H1 (cell line): ENCODE data around the gene CCDC78.

ENCODE experiments used
- ASH2L ChIP-seq: fragments of 200-600, 300-600 bp; sonication (generic); IDR thresholded peaks from one replicate; pipeline ENCODE4 v1.7.1; 2017; ENCODE audit warnings: low read length
- ATF2 ChIP-seq: IDR thresholded peaks from 2 replicates; pipeline ENCODE4 v1.6.1; 2012; ENCODE audit warnings: low read length, inconsistent platforms
- BRCA1 ChIP-seq: IDR thresholded peaks from 2 replicates; pipeline ENCODE4 v1.6.1; 2012; ENCODE audit warnings: low read depth, low read length, improper control_type of control experiment
- CHD1 ChIP-seq: IDR thresholded peaks from 2 replicates; pipeline ENCODE4 v1.6.1; 2012; ENCODE audit warnings: low read depth, low read length, improper control_type of control experiment
- CTCF ChIP-seq, 3 experiments: IDR thresholded peaks; 1 replicate in 2 of 3; 2 replicates in 1 of 3; pipeline versions ENCODE4 v1.5.1 to v1.6.1; 2011; ENCODE audit warnings: low read length in 3 of 3, mild to moderate bottlenecking in 3 of 3, inconsistent platforms in 2 of 3, low read depth in 1 of 3, moderate library complexity in 1 of 3; ENCODE audit not compliant: insufficient read depth in 1 of 3; ENCODE audit errors: control extremely low read depth in 1 of 3
- EP300 ChIP-seq, 2 experiments: IDR thresholded peaks; 1 replicate in 1 of 2; 2 replicates in 1 of 2; pipeline ENCODE4 v1.6.1; 2011 to 2012; ENCODE audit warnings: low read depth in 2 of 2, low read length in 2 of 2, mild to moderate bottlenecking in 2 of 2, borderline replicate concordance in 1 of 2, inconsistent platforms in 1 of 2, moderate library complexity in 1 of 2
- EZH2 ChIP-seq: fragments of 200-600 bp; sonication (generic); IDR thresholded peaks from 2 replicates; pipeline ENCODE4 v1.7.1; 2012; ENCODE audit warnings: low read depth, mild to moderate bottlenecking, moderate library complexity, low read length, inconsistent platforms; ENCODE audit not compliant: severe bottlenecking
- GABPA ChIP-seq: IDR thresholded peaks from 2 replicates; pipeline ENCODE4 v1.6.1; 2011; ENCODE audit warnings: mild to moderate bottlenecking, low read length, moderate library complexity, borderline replicate concordance; ENCODE audit not compliant: insufficient read depth
- JUN ChIP-seq: IDR thresholded peaks from 2 replicates; pipeline ENCODE4 v1.6.1; 2011; ENCODE audit warnings: low read depth, mild to moderate bottlenecking, improper control_type of control experiment, low read length
- NRF1 ChIP-seq: IDR thresholded peaks from 2 replicates; pipeline ENCODE4 v1.6.1; 2011; ENCODE audit warnings: mild to moderate bottlenecking, low read depth, low read length, improper control_type of control experiment
- POLR2A ChIP-seq, 2 experiments: IDR thresholded peaks; 1 replicate in 1 of 2; 2 replicates in 1 of 2; pipeline ENCODE4 v1.6.1; 2011; ENCODE audit warnings: low read depth in 2 of 2, low read length in 2 of 2, mild to moderate bottlenecking in 2 of 2; ENCODE audit errors: control extremely low read depth in 1 of 2
- SIX5 ChIP-seq: IDR thresholded peaks from 2 replicates; pipeline ENCODE4 v1.6.1; 2011; ENCODE audit warnings: mild to moderate bottlenecking, low read depth, low read length
- TAF1 ChIP-seq: IDR thresholded peaks from 2 replicates; pipeline ENCODE4 v1.6.1; 2011; ENCODE audit warnings: mild to moderate bottlenecking, low read depth, low read length

- no peak for TF ChIP-seq JUN
- no peak for TF ChIP-seq CTCF (IDR thresholded peaks at IDR 0.05; ENCODE audit: control extremely low read depth in 1 of 3, insufficient read depth in 1 of 3, low read depth in 1 of 3, low read length in 3 of 3)
- TF ChIP-seq ASH2L: no peak
- TF ChIP-seq POLR2A (IDR thresholded peaks at IDR 0.05; ENCODE audit: control extremely low read depth in 1 of 2, low read depth in 2 of 2, low read length in 2 of 2): no peak
- TF ChIP-seq EZH2: no peak
- no peak for TF ChIP-seq GABPA
- no peak for TF ChIP-seq CHD1
- TF ChIP-seq EP300 (IDR thresholded peaks at IDR 0.05; ENCODE audit: borderline replicate concordance in 1 of 2, low read depth in 2 of 2, low read length in 2 of 2): no peak
- no peak for TF ChIP-seq BRCA1
- no peak for TF ChIP-seq NRF1
- no peak for TF ChIP-seq ATF2
- no peak for TF ChIP-seq TAF1
- TF ChIP-seq SIX5: no peak
These were observed 49.7 kb downstream of the CCDC78 start for GRCh38 chr16:676565-676902.
